Activated naive CD4-positive, alpha-beta T cell treated with anti-CD3 and anti-CD28 coated beads, Interleukin-2, amount 10 ng/mL, durations not matched to agents 7 days and 5 days (primary cell): ENCODE results near the gene KCNK7.
"Not testable (repeated sequence)": the region's sequence is repeated elsewhere in the genome, so short reads cannot be mapped to it uniquely, and the experiment has no call there.

Source experiments
- CTCF ChIA-PET: fragments of 350-600 bp; sonication (Branson Sonifier 250); formaldehyde crosslinking; loops from one replicate; lab custom pipeline; 2021; ENCODE audit warnings: antibody characterized with exemption; lab: Charles Lee
- DNase-seq: peaks from one replicate; pipeline ENCODE4 v3.0.0-alpha.2; 2020
- H3K27ac Mint-ChIP-seq: one replicate; pipeline ENCODE4 v1.8.0; 2021; ENCODE audit warnings: mild to moderate bottlenecking, moderate library complexity, mixed read lengths
- H3K27me3 Mint-ChIP-seq: one replicate; pipeline ENCODE4 v1.8.0; 2021; ENCODE audit warnings: mild to moderate bottlenecking, mixed read lengths
- H3K36me3 Mint-ChIP-seq: one replicate; pipeline ENCODE4 v1.8.0; 2021; ENCODE audit warnings: mixed read lengths
- H3K4me1 Mint-ChIP-seq: one replicate; pipeline ENCODE4 v1.8.0; 2021; ENCODE audit warnings: mixed read lengths
- H3K4me3 Mint-ChIP-seq: one replicate; pipeline ENCODE4 v1.8.0; 2021; ENCODE audit warnings: mild to moderate bottlenecking, moderate library complexity, mixed read lengths
- H3K9me3 Mint-ChIP-seq: one replicate; pipeline ENCODE4 v1.8.0; 2021; ENCODE audit warnings: mixed read lengths

The KCNK7 gene

GRCh38 chr11:65595543-65596281 is at the start of gene KCNK7:
KCNK7 (minus strand) TSS chr11:65595800; CDS start chr11:65595772, 28 bp downstream.
- Mint-ChIP-seq H3K27ac (peak within 1 kb of the TSS; percentile 67), H3K4me1 (peaks cover 25% of the 10 kb centered on the region), H3K36me3 (peaks cover 13% of the 10 kb centered on the region), H3K4me3 (no peak within 1 kb of the TSS), H3K9me3 (no peaks in the 10 kb centered on the region), H3K27me3 (no peaks in the 10 kb centered on the region)
- CTCF ChIA-PET = interaction anchor here (1.0 to 3.5 kb wide), 7 partner anchors 8 to 54 kb away, joined by 3 to 31 read pairs (median 15); partner anchors contain the start of genes EHBP1L1 and PCNX3
- DNase-seq = no peak

DNA sequence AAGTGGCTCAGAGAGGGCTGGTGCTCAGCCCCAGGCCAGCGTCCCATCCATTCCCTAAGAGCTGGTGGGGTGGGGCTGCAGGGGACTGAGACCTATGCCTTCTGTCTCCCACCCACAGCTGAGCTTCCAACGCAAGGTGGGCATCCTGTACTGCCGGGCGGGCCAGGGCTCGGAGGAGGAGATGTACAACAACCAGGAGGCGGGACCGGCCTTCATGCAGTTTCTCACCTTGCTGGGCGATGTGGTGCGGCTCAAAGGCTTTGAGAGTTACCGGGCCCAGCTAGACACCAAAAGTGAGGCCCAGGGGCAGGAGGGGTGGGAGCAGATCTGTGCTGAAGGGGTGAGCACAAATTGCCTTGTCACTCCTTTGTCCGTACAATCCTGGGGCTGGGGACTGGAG is 49.2 kb upstream of the KCNK7 start:
- Mint-ChIP-seq H3K27me3 (no peaks in the 10 kb centered on the region), H3K27ac (no peak overlapping the region), H3K4me3 (no peak overlapping the region), H3K4me1 (peaks cover 40% of the 10 kb centered on the region), H3K36me3 (peaks cover 54% of the 10 kb centered on the region), H3K9me3 (no peaks in the 10 kb centered on the region)
- no peak for DNase-seq
- CTCF ChIA-PET = interaction anchor here (1.0 kb wide), 1 partner anchor 18 kb away, joined by 3 read pairs; the partner anchor contains the start of gene RELA

- Mint-ChIP-seq H3K9me3 (no peaks in the 10 kb centered on the region), H3K27ac (peak overlapping the region; percentile 30), H3K36me3 (peaks cover 53% of the 10 kb centered on the region), H3K4me3 (no peak overlapping the region), H3K4me1 (peaks cover 48% of the 10 kb centered on the region), H3K27me3 (no peaks in the 10 kb centered on the region)
- CTCF ChIA-PET = interaction anchor here (1.0 kb wide), 1 partner anchor 19 kb away, joined by 3 read pairs; the partner anchor contains the start of gene RELA
- peak; percentile 51 for DNase-seq
Measured at GRCh38 chr11:65643971-65644370, 48.4 kb upstream of the KCNK7 start.

DNA sequence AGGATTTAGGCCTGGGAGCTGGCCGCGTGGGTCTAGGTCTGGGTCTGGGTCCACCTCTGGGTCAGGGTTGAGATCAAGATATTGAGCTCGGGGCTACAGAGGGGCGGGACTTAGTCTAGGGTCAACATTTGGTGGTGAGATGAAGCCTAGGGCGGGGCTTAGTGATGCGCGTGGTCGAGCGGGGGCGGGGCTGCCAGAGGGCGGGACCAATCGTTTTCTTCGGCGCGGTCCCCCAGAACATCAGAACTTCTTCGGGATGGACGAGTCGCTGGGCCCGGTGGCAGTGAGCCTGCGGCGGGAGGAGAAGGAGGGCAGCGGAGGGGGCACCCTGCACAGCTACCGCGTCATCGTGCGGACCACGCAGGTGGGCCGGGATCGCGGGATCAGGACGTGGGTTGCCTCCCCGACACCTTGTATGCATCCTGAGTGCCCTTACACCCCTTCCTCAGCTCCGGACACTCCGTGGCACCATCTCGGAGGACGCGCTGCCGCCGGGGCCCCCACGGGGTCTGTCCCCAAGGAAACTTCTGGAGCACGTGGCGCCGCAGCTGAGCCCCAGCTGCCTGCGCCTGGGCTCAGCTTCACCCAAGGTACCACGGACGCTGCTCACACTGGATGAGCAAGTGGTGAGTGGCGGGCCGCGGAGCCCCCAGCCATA is 46.5 kb upstream of the KCNK7 start:
- peaks cover 49% of the 10 kb centered on the region for H3K36me3 Mint-ChIP-seq
- H3K9me3 Mint-ChIP-seq = no peaks in the 10 kb centered on the region
- peak overlapping the region; percentile 83 for H3K27ac Mint-ChIP-seq
- peak overlapping the region; percentile 88 for H3K4me3 Mint-ChIP-seq
- H3K27me3 Mint-ChIP-seq = no peaks in the 10 kb centered on the region
- CTCF ChIA-PET = interaction anchor here (1.0 to 1.9 kb wide), 2 partner anchors 12 to 16 kb away, joined by 3 to 6 read pairs; no protein-coding TSS in a partner anchor
- peak; percentile 53 for DNase-seq
- H3K4me1 Mint-ChIP-seq = peaks cover 61% of the 10 kb centered on the region

- Mint-ChIP-seq H3K4me1 (peaks cover 65% of the 10 kb centered on the region), H3K27me3 (no peaks in the 10 kb centered on the region), H3K27ac (peak overlapping the region; percentile 83), H3K4me3 (peak overlapping the region; percentile 88), H3K9me3 (no peaks in the 10 kb centered on the region), H3K36me3 (peaks cover 54% of the 10 kb centered on the region)
- no peak for DNase-seq
- CTCF ChIA-PET = interaction anchor here (1.9 to 4.2 kb wide), 2 partner anchors 15 to 16 kb away, joined by 6 to 21 read pairs; no protein-coding TSS in a partner anchor
Measured at GRCh38 chr11:65641297-65642013, 45.9 kb upstream of the KCNK7 start.

DNA sequence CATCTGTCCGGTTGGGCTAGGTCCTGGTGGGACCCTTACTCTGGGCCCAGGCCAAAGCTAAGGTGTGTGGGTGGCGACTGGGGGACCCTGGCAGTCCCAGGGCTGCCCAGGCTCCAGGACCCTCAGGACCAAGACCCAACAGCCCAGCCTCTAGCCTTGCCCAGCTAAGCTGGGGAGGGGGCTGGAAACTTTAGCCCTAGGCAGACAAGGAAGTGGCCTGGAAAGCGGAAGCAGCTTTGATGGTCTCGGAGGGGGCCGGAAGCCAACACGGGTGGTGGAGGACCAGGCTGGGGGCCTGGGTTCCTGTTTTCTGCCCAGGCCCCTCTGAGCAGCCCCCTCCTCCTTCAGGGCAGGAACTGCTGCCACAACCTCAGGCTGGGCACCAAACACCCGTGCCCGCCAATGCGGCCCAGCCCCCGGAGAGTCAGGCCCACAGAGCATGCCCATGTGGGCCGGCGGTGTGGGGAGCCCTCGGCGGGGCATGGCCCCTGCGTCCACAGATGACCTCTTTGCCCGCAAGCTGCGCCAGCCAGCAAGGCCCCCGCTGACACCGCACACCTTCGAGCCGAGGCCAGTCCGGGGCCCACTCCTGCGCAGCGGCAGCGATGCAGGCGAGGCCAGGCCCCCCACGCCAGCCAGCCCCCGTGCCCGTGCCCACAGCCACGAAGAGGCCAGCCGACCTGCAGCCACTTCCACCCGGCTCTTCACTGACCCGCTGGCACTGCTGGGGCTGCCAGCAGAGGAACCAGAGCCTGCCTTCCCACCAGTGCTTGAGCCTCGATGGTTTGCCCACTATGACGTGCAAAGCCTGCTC is 45.1 kb upstream of the KCNK7 start:
- Mint-ChIP-seq H3K9me3 (no peaks in the 10 kb centered on the region), H3K27ac (peak overlapping the region; percentile 94), H3K36me3 (peaks cover 54% of the 10 kb centered on the region), H3K27me3 (no peaks in the 10 kb centered on the region), H3K4me3 (peak overlapping the region; percentile 88), H3K4me1 (peaks cover 64% of the 10 kb centered on the region)
- CTCF ChIA-PET = interaction anchor here (0.9 to 4.2 kb wide), 4 partner anchors 15 to 139 kb away, joined by 3 to 21 read pairs (median 4); no protein-coding TSS in a partner anchor
- peak; percentile 70 for DNase-seq

- peak; percentile 86 for DNase-seq
- H3K4me1 Mint-ChIP-seq = peaks cover 64% of the 10 kb centered on the region
Measured at GRCh38 chr11:65639623-65640482, 44.3 kb upstream of the KCNK7 start.

DNA sequence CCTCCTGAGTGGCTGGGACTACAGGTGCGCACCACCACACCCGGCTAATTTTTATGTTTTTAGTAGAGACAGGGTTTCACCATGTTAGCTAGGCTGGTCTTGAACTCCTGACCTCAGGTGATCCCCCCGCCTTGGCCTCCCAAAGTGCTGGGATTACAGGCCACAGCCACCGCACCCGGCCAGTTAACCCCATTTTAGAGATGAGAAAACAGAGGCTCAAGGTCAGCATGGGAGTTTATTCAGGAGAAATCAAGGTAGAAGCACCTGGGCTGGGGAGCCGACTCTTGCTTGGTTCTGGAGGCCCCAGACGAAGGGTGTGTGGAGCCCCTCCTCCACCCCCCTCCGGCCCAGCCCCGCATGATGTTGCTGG is 43.6 kb upstream of the KCNK7 start:
- CTCF ChIA-PET = interaction anchor here (1.2 to 4.2 kb wide), 5 partner anchors 13 to 28 kb away, joined by 3 to 21 read pairs (median 4); no protein-coding TSS in a partner anchor
- H3K9me3 Mint-ChIP-seq, DNase-seq, H3K27me3 Mint-ChIP-seq: not testable (repeated sequence)
- Mint-ChIP-seq H3K4me1 (peaks cover 67% of the 10 kb centered on the region), H3K4me3 (peak overlapping the region; percentile 88), H3K27ac (peak overlapping the region; percentile 94), H3K36me3 (peaks cover 51% of the 10 kb centered on the region)

More at GRCh38 chr11:65639623-65640482, 44.3 kb upstream of the KCNK7 start:
- CTCF ChIA-PET = interaction anchor here (0.9 to 4.2 kb wide), 5 partner anchors 14 to 140 kb away, joined by 3 to 21 read pairs (median 3); no protein-coding TSS in a partner anchor
- H3K27ac Mint-ChIP-seq = peak overlapping the region; percentile 94
- peak overlapping the region; percentile 88 for H3K4me3 Mint-ChIP-seq
- peaks cover 54% of the 10 kb centered on the region for H3K36me3 Mint-ChIP-seq
- no peaks in the 10 kb centered on the region for H3K27me3 Mint-ChIP-seq
- no peaks in the 10 kb centered on the region for H3K9me3 Mint-ChIP-seq

GRCh38 chr11:65637794-65638419 is 42.3 kb upstream of the KCNK7 start, which contains the start of gene SIPA1:
SIPA1 (plus strand) TSS chr11:65638101; CDS start chr11:65640922, 2,821 bp downstream.
- peak within 1 kb of the TSS; percentile 88 for H3K4me3 Mint-ChIP-seq
- H3K9me3 Mint-ChIP-seq = no peaks in the 10 kb centered on the region
- CTCF ChIA-PET = interaction anchor here (1.1 to 4.2 kb wide), 6 partner anchors 12 to 83 kb away, joined by 3 to 21 read pairs (median 5); partner anchors contain the start of genes KAT5 and RNASEH2C
- H3K27me3 Mint-ChIP-seq = no peaks in the 10 kb centered on the region
- H3K4me1 Mint-ChIP-seq = peaks cover 63% of the 10 kb centered on the region
- peak within 1 kb of the TSS; percentile 94 for H3K27ac Mint-ChIP-seq
- DNase-seq = peak; percentile 73
- peaks cover 44% of the 10 kb centered on the region for H3K36me3 Mint-ChIP-seq

GRCh38 chr11:65637032-65637557 is 41.5 kb upstream of the KCNK7 start:
- no peak for DNase-seq
- peak overlapping the region; percentile 84 for H3K27ac Mint-ChIP-seq
- no peaks in the 10 kb centered on the region for H3K9me3 Mint-ChIP-seq
- H3K4me3 Mint-ChIP-seq = peak overlapping the region; percentile 88
- peaks cover 63% of the 10 kb centered on the region for H3K4me1 Mint-ChIP-seq
- no peaks in the 10 kb centered on the region for H3K27me3 Mint-ChIP-seq
- CTCF ChIA-PET = interaction anchor here (1.3 to 4.2 kb wide), 3 partner anchors 11 to 84 kb away, joined by 3 to 21 read pairs (median 8); partner anchors contain the start of gene RNASEH2C
- H3K36me3 Mint-ChIP-seq = peaks cover 44% of the 10 kb centered on the region

- peak overlapping the region; percentile 84 for H3K27ac Mint-ChIP-seq
- H3K4me1 Mint-ChIP-seq = peaks cover 56% of the 10 kb centered on the region
- no peaks in the 10 kb centered on the region for H3K27me3 Mint-ChIP-seq
- CTCF ChIA-PET = no interaction called here
- no peak for DNase-seq
- H3K4me3 Mint-ChIP-seq = peak overlapping the region; percentile 66
- H3K36me3 Mint-ChIP-seq = peaks cover 38% of the 10 kb centered on the region
- no peaks in the 10 kb centered on the region for H3K9me3 Mint-ChIP-seq
Measured at GRCh38 chr11:65636108-65637031, 40.8 kb upstream of the KCNK7 start.
